Measurements from ENCODE around the gene CHTOP.

Gene CHTOP

GRCh38 chr1:153613406-153613805 lies 20.5 kb upstream of the CHTOP start:
- DNase-seq (ENCODE audit: low spot score): no peak
- no peak for TF ChIP-seq CTCF (IDR thresholded peaks at IDR 0.05; ENCODE audit: extremely low read depth, missing control alignments)

- DNase-seq (ENCODE audit: low spot score): no peak
- TF ChIP-seq CTCF (IDR thresholded peaks at IDR 0.05; ENCODE audit: extremely low read depth, missing control alignments): no peak
Observed at GRCh38 chr1:153614189-153614900, 19.5 kb upstream of the CHTOP start.

GRCh38 chr1:153614906-153615305 lies 19.0 kb upstream of the CHTOP start:
- TF ChIP-seq CTCF (IDR thresholded peaks at IDR 0.05; ENCODE audit: extremely low read depth, missing control alignments): no peak
- no peak for DNase-seq (ENCODE audit: low spot score)

- DNase-seq (ENCODE audit: low spot score): no peak
- TF ChIP-seq CTCF (IDR thresholded peaks at IDR 0.05; ENCODE audit: extremely low read depth, missing control alignments): no peak
Observed at GRCh38 chr1:153615406-153615805, 18.5 kb upstream of the CHTOP start.

- DNase-seq (ENCODE audit: low spot score): no peak
- TF ChIP-seq CTCF (IDR thresholded peaks at IDR 0.05; ENCODE audit: extremely low read depth, missing control alignments): no peak
Observed at GRCh38 chr1:153616144-153616916, 17.5 kb upstream of the CHTOP start, which contains the start of gene S100A14. Gene S100A14, minus strand, starts transcription at chr1:153616325. Its CDS starts 467 bp downstream, at chr1:153615858.

- DNase-seq (ENCODE audit: low spot score): no peak
- no peak for TF ChIP-seq CTCF (IDR thresholded peaks at IDR 0.05; ENCODE audit: extremely low read depth, missing control alignments)
Observed at GRCh38 chr1:153616917-153617311, 17.0 kb upstream of the CHTOP start.

- no peak for TF ChIP-seq CTCF (IDR thresholded peaks at IDR 0.05; ENCODE audit: extremely low read depth, missing control alignments)
- peak; percentile 61 for DNase-seq (ENCODE audit: low spot score)
Observed at GRCh38 chr1:153617663-153618062, 16.2 kb upstream of the CHTOP start.
